Esophagus muscularis mucosa (tissue), 4 donors: Measurements from ENCODE around the gene MYRIP. TPM values are rescaled to one million over a fixed set of nuclear protein-coding genes. Genes with fewer than 3 reads are reported as not detected.

Experiments
- DNase-seq: peaks from one replicate; pipeline ENCODE4 v3.0.0-alpha.2; 2017; ENCODE audit errors: extremely low spot score
- H3K27ac ChIP-seq, 4 donors: fragments of 200-600 bp; sonication (generic); replicated peaks in 1 of 4; 1 replicate in 3 of 4; 2 replicates in 1 of 4; pipeline ENCODE4 v1.5.1; 2016 to 2019; ENCODE audit warnings: mild to moderate bottlenecking in 1 of 4
- H3K27me3 ChIP-seq, 4 donors: fragments of 200-600 bp; sonication (generic); one replicate each; pipeline versions ENCODE4 v1.5.1 to v1.6.0; 2016 to 2019
- H3K36me3 ChIP-seq, 4 donors: fragments of 200-600 bp; sonication (generic); one replicate each; pipeline ENCODE4 v1.5.1; 2016 to 2019
- H3K4me1 ChIP-seq, 4 donors: fragments of 200-600 bp; sonication (generic); one replicate each; pipeline ENCODE4 v1.5.1; 2016 to 2019
- H3K4me3 ChIP-seq, 4 donors: fragments of 200-600 bp; sonication (generic); 1 replicate in 2 of 4; 2 replicates in 2 of 4; pipeline ENCODE4 v1.5.1; 2016 to 2019; ENCODE audit warnings: mild to moderate bottlenecking in 4 of 4, moderate library complexity in 1 of 4
- H3K9me3 ChIP-seq, 4 donors: fragments of 200-600 bp; sonication (generic); 1 replicate in 3 of 4; 2 replicates in 1 of 4; pipeline ENCODE4 v1.5.1; 2016 to 2019
- EP300 ChIP-seq: sonication (generic); formaldehyde crosslinking; IDR thresholded peaks from one replicate; pipeline ENCODE4 v1.6.1; 2017; ENCODE audit warnings: antibody characterized with exemption
- POLR2A ChIP-seq: fragments of 450-650 bp; IDR thresholded peaks from one replicate; pipeline ENCODE4 v1.6.1; 2017; ENCODE audit warnings: antibody characterized with exemption, moderate library complexity, mild to moderate bottlenecking, low read depth
- POLR2AphosphoS5 ChIP-seq, 2 donors: sonication (generic); formaldehyde crosslinking; IDR thresholded peaks; one replicate each; pipeline ENCODE4 v1.6.1; 2017; ENCODE audit warnings: antibody characterized with exemption in 2 of 2
- WGBS: methylation state at CpG from one replicate; pipeline ENCODE4 v1.1.5; 2018; 5-methylcytosine and 5-hydroxymethylcytosine counted together
- intact Hi-C: fragments of 100-400 bp; cut with DNase I; formaldehyde crosslinking; loops from one replicate; pipeline ENCODE4 v1.15.1; 2023
- total RNA-seq, 4 donors: library from RNA; depleted of rRNA; stranded (reverse); fragments of >200 nt; gene quantifications; one replicate each; pipeline versions ENCODE4 v1.1.0 to v1.2.1, GENCODE V29; 2016
- TF ChIP-seq, protein P1 (sequence below), 3 experiments: fragments of 200-600 bp in 2 of 3; fragments of 450-650 bp in 1 of 3; sonication (generic) in 2 of 3; IDR thresholded peaks; one replicate each; pipeline ENCODE4 v1.5.1; 2017 to 2019; ENCODE audit warnings: antibody characterized with exemption in 3 of 3, mild to moderate bottlenecking in 2 of 3, moderate library complexity in 1 of 3

Gene MYRIP
- total RNA-seq, 4 donors from 2014 or later = 3.3 to 7.2 (median 5.8) TPM

DNA sequence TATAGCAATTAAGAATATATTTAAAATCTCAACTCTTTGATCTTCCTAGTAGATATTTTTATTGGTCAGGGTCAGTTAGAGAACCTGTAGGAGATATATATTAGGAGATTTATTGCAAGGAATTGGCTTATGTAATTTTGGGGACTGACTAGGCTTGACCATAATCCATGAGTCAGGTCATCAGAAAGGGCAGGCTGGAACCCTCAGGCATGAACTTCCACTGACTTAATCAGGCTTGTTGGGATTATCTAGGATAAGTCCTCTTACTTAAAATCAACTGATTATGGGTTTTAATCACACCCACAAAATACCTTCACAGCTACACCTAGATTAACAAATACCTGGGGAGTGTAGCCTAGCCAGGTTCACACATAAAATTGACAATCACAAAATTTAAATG, 156.1 kb downstream of the MYRIP start:
- no peaks in the 10 kb centered on the region for H3K36me3 ChIP-seq
- peaks cover 21 to 42% (median 39%) of the 10 kb centered on the region in 4 donors for H3K4me1 ChIP-seq
- TF ChIP-seq EP300 = no peak
- TF ChIP-seq, protein P1, sequence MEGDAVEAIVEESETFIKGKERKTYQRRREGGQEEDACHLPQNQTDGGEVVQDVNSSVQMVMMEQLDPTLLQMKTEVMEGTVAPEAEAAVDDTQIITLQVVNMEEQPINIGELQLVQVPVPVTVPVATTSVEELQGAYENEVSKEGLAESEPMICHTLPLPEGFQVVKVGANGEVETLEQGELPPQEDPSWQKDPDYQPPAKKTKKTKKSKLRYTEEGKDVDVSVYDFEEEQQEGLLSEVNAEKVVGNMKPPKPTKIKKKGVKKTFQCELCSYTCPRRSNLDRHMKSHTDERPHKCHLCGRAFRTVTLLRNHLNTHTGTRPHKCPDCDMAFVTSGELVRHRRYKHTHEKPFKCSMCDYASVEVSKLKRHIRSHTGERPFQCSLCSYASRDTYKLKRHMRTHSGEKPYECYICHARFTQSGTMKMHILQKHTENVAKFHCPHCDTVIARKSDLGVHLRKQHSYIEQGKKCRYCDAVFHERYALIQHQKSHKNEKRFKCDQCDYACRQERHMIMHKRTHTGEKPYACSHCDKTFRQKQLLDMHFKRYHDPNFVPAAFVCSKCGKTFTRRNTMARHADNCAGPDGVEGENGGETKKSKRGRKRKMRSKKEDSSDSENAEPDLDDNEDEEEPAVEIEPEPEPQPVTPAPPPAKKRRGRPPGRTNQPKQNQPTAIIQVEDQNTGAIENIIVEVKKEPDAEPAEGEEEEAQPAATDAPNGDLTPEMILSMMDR (IDR thresholded peaks at IDR 0.05) = no peak
- TF ChIP-seq POLR2AphosphoS5 (IDR thresholded peaks at IDR 0.05) = no peak
- TF ChIP-seq POLR2A = no peak
- H3K27me3 ChIP-seq = no peaks in the 10 kb centered on the region
- no peak overlapping the region for H3K27ac ChIP-seq
- no peak for DNase-seq
- H3K9me3 ChIP-seq = no peaks in the 10 kb centered on the region
- no peak overlapping the region for H3K4me3 ChIP-seq
- intact Hi-C loops = no loop called here

DNA sequence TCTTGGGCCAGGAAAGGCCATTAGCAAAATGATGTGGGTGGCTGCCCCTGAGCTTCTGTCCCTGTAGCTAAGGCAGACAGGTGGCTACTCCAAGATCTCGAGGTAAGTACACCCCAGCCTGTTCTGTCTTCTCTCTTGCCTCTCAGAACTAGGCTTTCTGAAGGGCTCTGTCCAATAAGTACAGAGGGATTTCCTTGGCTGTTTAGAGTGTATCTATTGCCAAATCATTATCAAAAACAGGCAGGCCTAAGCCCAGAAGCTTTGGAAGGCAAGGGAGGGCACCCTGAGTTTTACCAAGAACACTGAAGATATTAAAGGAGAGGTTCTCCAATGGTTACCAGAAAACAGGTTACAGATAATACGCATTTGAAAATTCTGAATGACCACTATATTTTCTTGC, 156.6 kb downstream of the MYRIP start:
- no peak for DNase-seq
- H3K4me1 ChIP-seq = peaks cover 20 to 37% (median 34%) of the 10 kb centered on the region in 4 donors
- H3K27ac ChIP-seq = no peak overlapping the region
- no peaks in the 10 kb centered on the region for H3K9me3 ChIP-seq
- intact Hi-C loops = no loop called here
- no peaks in the 10 kb centered on the region for H3K36me3 ChIP-seq
- no peak overlapping the region for H3K4me3 ChIP-seq
- 64% methylated on average over 2 of the region's 2 CpGs for WGBS
- TF ChIP-seq POLR2A (no peak), POLR2AphosphoS5 (IDR thresholded peaks at IDR 0.05) (no peak), EP300 (no peak)
- TF ChIP-seq, protein P1 (IDR thresholded peaks at IDR 0.05) = no peak
- H3K27me3 ChIP-seq = no peaks in the 10 kb centered on the region

DNA sequence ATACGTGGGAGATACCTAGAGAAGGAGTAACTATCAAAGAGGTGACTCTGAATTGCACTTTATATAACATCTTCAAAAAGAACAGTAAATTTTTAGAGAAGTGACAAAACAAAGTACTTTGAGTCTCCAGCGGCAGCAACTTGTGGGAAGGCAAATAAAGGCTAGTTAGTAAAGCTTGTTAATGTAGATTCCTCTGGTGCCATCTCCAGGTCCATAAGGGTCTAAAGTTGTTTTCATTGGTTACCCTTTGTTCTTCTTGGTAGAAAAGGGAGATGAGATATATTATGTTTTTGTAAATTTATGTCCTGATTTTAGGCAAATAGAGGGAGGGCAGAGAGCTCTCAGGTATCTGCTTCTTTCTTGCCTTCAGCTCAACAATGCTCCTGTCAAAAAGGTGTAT, 161.6 kb downstream of the MYRIP start:
- Histone ChIP-seq H3K4me1 (peaks cover 0 to 1% (median 0%) of the 10 kb centered on the region in 4 donors), H3K9me3 (no peaks in the 10 kb centered on the region), H3K4me3 (no peak overlapping the region), H3K27ac (no peak overlapping the region), H3K27me3 (no peaks in the 10 kb centered on the region), H3K36me3 (no peaks in the 10 kb centered on the region)
- intact Hi-C loops = no loop called here
- TF ChIP-seq, protein P1 (IDR thresholded peaks at IDR 0.05) = no peak
- TF ChIP-seq EP300 = no peak
- TF ChIP-seq POLR2AphosphoS5 (IDR thresholded peaks at IDR 0.05) = no peak
- no peak for TF ChIP-seq POLR2A
- WGBS = 83% methylated on average over 2 of the region's 2 CpGs
- DNase-seq = no peak

DNA sequence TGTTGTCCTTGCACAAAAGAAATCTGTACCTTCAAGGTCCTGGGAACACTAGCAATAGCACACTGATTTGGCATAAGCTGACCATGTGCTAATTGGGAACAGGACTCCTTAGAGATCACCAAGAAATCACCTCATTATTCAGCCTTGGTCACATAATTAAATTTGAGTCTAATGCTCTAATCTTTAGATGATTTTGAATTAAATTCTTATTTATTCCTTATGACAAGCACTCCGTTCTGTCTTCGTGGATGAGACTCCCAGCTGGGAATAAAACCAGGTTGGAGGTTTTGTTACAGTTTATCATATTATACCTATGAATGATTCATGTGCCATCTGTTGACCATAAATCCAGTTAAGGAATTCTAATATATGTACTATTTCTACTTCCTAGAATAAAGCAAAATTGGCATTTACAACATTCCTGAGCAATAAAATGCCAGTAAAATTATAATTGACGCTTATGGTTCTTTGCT, 162.2 kb downstream of the MYRIP start:
- H3K4me3 ChIP-seq = no peak overlapping the region
- no peaks in the 10 kb centered on the region for H3K27me3 ChIP-seq
- TF ChIP-seq, protein P1 (IDR thresholded peaks at IDR 0.05) = no peak
- no peak for TF ChIP-seq POLR2A
- TF ChIP-seq POLR2AphosphoS5 (IDR thresholded peaks at IDR 0.05) = no peak
- no peak for TF ChIP-seq EP300
- H3K4me1 ChIP-seq = no peaks in the 10 kb centered on the region
- intact Hi-C loops = no loop called here
- DNase-seq = no peak
- H3K9me3 ChIP-seq = no peaks in the 10 kb centered on the region
- H3K36me3 ChIP-seq = no peaks in the 10 kb centered on the region
- no peak overlapping the region for H3K27ac ChIP-seq
- WGBS = 84% methylated on average over 3 of the region's 3 CpGs

DNA sequence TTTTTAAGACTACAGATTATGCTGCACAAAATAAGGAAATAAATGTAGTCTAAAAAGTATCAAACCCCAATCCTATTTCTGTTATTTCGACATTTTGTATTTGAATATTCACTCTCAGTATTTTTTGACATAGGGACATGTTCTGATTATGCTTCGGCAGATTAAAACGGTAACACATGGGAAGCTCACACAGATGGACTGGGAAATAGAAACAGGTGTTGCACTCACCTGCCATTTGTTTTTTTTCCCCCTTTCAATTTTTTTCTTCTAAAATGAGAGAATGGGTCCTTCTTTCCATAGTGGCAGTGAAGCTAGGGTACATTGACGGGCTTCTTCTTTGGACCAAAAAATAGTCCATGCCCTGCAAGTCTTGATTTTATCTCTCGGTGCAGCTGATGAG, 163.1 kb downstream of the MYRIP start:
- no peak for TF ChIP-seq POLR2AphosphoS5 (IDR thresholded peaks at IDR 0.05)
- no peak for TF ChIP-seq POLR2A
- TF ChIP-seq, protein P1 (IDR thresholded peaks at IDR 0.05) = no peak
- TF ChIP-seq EP300 = no peak
- H3K4me3 ChIP-seq = no peak overlapping the region
- no peaks in the 10 kb centered on the region for H3K27me3 ChIP-seq
- no peak for DNase-seq
- H3K27ac ChIP-seq = no peak overlapping the region
- 88% methylated on average over 5 of the region's 5 CpGs for WGBS
- no peaks in the 10 kb centered on the region for H3K36me3 ChIP-seq
- intact Hi-C loops = no loop called here
- H3K9me3 ChIP-seq = no peaks in the 10 kb centered on the region
- no peaks in the 10 kb centered on the region for H3K4me1 ChIP-seq
